ENCODE data around the gene MTX1. TPM values are rescaled to one million over a fixed set of nuclear protein-coding genes. Genes with fewer than 3 reads are reported as not detected.

MTX1 gene
- total and polyA plus RNA-seq, 2 experiments from 2014 or later, result 77.7 to 106 TPM

DNA sequence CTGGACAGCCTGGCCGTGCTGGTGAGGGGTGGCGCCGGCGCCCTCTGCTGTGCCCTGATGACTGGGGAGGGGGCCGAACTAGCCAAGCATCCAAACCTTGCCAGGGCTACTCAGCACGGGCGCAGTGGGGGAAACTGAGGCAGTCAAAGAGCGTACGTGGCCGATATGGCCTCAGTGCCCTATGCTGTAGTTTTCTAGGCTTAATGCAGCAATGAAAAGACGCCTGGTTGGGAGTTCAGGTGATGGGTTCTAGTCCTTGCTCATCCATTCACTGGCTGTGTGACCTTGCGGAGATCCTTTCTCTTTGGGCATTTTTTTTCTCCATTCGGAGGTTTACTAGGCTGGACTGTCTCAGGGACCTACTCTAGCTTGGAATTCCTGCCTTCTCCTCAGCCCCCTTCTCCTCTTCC lies 822 bp downstream of the MTX1 start:
- Mint-ChIP-seq H3K27me3 (ENCODE audit: insufficient read depth, low read depth, poor library complexity) (peaks cover 42% of the 10 kb centered on the region), H3K4me3 (peak overlapping the region; percentile 88), H3K9me3 (no peaks in the 10 kb centered on the region; the same call in 1 of the 3 replicates), H3K27ac (peak overlapping the region; percentile 95), H3K4me1 (peaks cover 30% of the 10 kb centered on the region), H3K36me3 (ENCODE audit: low read depth) (peaks cover 9% of the 10 kb centered on the region)
- Histone ChIP-seq H3K4me2 (peak overlapping the region; percentile 99), H3F3A (replicated peaks; ENCODE audit: low read depth) (peaks cover 24% of the 10 kb centered on the region), H3K27ac (ENCODE audit: low read depth) (peak overlapping the region; percentile 90), H3K9me2 (ENCODE audit: insufficient read depth) (no peaks in the 10 kb centered on the region), H3K27me3 (ENCODE audit: insufficient read depth) (peaks cover 6% of the 10 kb centered on the region; the same call in 1 of the 2 replicates), H3K4me3 (peak overlapping the region; percentile 99), H3K4me1 (ENCODE audit: insufficient read depth) (peaks cover 21% of the 10 kb centered on the region), H4K20me1 (replicated peaks; ENCODE audit: insufficient read depth) (no peaks in the 10 kb centered on the region; the same call in 1 of the 2 replicates), H3K36me3 (ENCODE audit: insufficient read depth) (no peaks in the 10 kb centered on the region), H3K79me2 (replicated peaks; ENCODE audit: insufficient read depth) (0 out of 2 replicates have a peak, but pooled peaks cover 7% of the 10 kb centered on the region), H2AFZ (peak overlapping the region; percentile 97)
- ATAC-seq, result no peak
- DNase-seq (ENCODE audit: low spot score), result no peak
- TF ChIP-seq, protein P1, sequence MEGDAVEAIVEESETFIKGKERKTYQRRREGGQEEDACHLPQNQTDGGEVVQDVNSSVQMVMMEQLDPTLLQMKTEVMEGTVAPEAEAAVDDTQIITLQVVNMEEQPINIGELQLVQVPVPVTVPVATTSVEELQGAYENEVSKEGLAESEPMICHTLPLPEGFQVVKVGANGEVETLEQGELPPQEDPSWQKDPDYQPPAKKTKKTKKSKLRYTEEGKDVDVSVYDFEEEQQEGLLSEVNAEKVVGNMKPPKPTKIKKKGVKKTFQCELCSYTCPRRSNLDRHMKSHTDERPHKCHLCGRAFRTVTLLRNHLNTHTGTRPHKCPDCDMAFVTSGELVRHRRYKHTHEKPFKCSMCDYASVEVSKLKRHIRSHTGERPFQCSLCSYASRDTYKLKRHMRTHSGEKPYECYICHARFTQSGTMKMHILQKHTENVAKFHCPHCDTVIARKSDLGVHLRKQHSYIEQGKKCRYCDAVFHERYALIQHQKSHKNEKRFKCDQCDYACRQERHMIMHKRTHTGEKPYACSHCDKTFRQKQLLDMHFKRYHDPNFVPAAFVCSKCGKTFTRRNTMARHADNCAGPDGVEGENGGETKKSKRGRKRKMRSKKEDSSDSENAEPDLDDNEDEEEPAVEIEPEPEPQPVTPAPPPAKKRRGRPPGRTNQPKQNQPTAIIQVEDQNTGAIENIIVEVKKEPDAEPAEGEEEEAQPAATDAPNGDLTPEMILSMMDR (conservative IDR thresholded peaks at IDR 0.05; ENCODE audit: low read depth in 2 of 2), result peak in 1 of 2 experiments; percentile 22; a peak in 2 of 4 replicates
- TF ChIP-seq, protein P2, sequence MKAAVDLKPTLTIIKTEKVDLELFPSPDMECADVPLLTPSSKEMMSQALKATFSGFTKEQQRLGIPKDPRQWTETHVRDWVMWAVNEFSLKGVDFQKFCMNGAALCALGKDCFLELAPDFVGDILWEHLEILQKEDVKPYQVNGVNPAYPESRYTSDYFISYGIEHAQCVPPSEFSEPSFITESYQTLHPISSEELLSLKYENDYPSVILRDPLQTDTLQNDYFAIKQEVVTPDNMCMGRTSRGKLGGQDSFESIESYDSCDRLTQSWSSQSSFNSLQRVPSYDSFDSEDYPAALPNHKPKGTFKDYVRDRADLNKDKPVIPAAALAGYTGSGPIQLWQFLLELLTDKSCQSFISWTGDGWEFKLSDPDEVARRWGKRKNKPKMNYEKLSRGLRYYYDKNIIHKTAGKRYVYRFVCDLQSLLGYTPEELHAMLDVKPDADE (IDR thresholded peaks at IDR 0.05), result no peak
- no peak; the same call in 1 of the 2 replicates for TF ChIP-seq POLR2AphosphoS5 (IDR thresholded peaks at IDR 0.05; ENCODE audit: low read depth)

DNA sequence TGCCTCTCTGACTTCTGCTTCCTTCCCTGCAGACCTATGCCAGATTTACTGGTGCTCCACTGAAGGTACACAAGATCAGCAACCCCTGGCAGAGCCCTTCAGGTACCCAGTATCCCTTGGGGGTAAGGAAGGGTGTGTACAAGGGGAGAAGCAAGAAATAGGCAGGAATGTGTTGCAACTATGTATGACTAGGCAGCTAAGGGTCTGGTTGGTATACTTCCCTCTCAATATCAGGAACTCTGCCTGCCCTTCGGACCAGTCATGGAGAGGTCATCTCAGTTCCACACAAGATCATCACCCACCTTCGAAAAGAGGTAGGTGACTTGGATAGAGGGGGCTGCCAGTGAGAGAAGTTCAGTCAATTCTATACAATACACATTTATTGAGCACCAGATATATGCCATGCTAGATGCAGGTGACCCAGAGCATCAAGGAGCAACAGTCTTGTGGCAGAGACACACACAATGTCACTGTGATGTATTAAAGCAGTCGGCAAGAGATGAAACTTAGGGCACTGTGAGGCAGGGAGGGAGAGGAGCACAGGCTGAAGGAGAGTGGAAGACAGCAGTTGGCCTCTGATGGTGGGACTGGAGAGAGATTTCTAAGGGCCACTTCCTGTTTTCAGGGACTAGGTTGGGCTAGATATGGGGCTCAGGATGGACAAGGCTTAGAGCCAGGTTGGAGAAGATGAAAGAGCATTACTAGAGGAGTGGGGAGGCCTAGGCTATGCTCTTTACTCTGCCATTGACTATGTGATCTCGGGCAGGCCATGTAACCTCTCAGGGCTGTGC lies 2.0 kb downstream of the MTX1 start:
- H3K9me3 Mint-ChIP-seq, result no peaks in the 10 kb centered on the region; the same call in none of the 3 replicates
- Histone ChIP-seq H3K4me1 (ENCODE audit: insufficient read depth) (peaks cover 21% of the 10 kb centered on the region), H3K27me3 (ENCODE audit: insufficient read depth) (peaks cover 6% of the 10 kb centered on the region; the same call in 1 of the 2 replicates), H3K4me3 (0 out of 2 replicates have a peak overlapping the region, but pooled peaks have one; percentile 99), H3K27ac (ENCODE audit: low read depth) (no peak overlapping the region), H3K4me2 (no peak overlapping the region), H3K9me2 (ENCODE audit: insufficient read depth) (no peaks in the 10 kb centered on the region), H3K79me2 (replicated peaks; ENCODE audit: insufficient read depth) (0 out of 2 replicates have a peak, but pooled peaks cover 7% of the 10 kb centered on the region), H3F3A (replicated peaks; ENCODE audit: low read depth) (peaks cover 15% of the 10 kb centered on the region), H2AFZ (no peak overlapping the region), H4K20me1 (replicated peaks; ENCODE audit: insufficient read depth) (no peaks in the 10 kb centered on the region; the same call in 1 of the 2 replicates), H3K36me3 (ENCODE audit: insufficient read depth) (no peaks in the 10 kb centered on the region)
- H3K36me3 Mint-ChIP-seq (ENCODE audit: low read depth), result peaks cover 10% of the 10 kb centered on the region; the same call in 2 of the 3 replicates
- H3K4me1 Mint-ChIP-seq, result peaks cover 29% of the 10 kb centered on the region
- peak overlapping the region; percentile 88 for H3K4me3 Mint-ChIP-seq
- no peak for DNase-seq (ENCODE audit: low spot score)
- H3K27me3 Mint-ChIP-seq (ENCODE audit: insufficient read depth, low read depth, poor library complexity), result peaks cover 36% of the 10 kb centered on the region
- ATAC-seq, result no peak
- H3K27ac Mint-ChIP-seq, result no peak overlapping the region
- TF ChIP-seq, protein P2 (IDR thresholded peaks at IDR 0.05), result no peak
- TF ChIP-seq EZH2phosphoT487 (IDR thresholded peaks at IDR 0.05; ENCODE audit: unreplicated experiment) (no peak), ZNF114 (CRISPR knock-in tag; IDR thresholded peaks at IDR 0.05) (no peak), STAT1 (IDR thresholded peaks at IDR 0.05; ENCODE audit: unreplicated experiment) (no peak), NANOG (IDR thresholded peaks at IDR 0.05; ENCODE audit: borderline replicate concordance) (no peak), JUNB (IDR thresholded peaks at IDR 0.05; ENCODE audit: unreplicated experiment) (no peak), EZH2 (IDR thresholded peaks at IDR 0.05; ENCODE audit: low read depth, unreplicated experiment) (no peak), ZNF331 (CRISPR knock-in tag; IDR thresholded peaks at IDR 0.05; ENCODE audit: low read depth) (no peak), POLR2AphosphoS5 (IDR thresholded peaks at IDR 0.05; ENCODE audit: low read depth) (no peak), CREB1 (CRISPR knock-in tag; IDR thresholded peaks at IDR 0.05; ENCODE audit: low read depth) (no peak)
- TF ChIP-seq, protein P1 (conservative IDR thresholded peaks at IDR 0.05; ENCODE audit: low read depth in 2 of 2), result no peak
- TF ChIP-seq, protein P3, sequence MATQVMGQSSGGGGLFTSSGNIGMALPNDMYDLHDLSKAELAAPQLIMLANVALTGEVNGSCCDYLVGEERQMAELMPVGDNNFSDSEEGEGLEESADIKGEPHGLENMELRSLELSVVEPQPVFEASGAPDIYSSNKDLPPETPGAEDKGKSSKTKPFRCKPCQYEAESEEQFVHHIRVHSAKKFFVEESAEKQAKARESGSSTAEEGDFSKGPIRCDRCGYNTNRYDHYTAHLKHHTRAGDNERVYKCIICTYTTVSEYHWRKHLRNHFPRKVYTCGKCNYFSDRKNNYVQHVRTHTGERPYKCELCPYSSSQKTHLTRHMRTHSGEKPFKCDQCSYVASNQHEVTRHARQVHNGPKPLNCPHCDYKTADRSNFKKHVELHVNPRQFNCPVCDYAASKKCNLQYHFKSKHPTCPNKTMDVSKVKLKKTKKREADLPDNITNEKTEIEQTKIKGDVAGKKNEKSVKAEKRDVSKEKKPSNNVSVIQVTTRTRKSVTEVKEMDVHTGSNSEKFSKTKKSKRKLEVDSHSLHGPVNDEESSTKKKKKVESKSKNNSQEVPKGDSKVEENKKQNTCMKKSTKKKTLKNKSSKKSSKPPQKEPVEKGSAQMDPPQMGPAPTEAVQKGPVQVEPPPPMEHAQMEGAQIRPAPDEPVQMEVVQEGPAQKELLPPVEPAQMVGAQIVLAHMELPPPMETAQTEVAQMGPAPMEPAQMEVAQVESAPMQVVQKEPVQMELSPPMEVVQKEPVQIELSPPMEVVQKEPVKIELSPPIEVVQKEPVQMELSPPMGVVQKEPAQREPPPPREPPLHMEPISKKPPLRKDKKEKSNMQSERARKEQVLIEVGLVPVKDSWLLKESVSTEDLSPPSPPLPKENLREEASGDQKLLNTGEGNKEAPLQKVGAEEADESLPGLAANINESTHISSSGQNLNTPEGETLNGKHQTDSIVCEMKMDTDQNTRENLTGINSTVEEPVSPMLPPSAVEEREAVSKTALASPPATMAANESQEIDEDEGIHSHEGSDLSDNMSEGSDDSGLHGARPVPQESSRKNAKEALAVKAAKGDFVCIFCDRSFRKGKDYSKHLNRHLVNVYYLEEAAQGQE (IDR thresholded peaks at IDR 0.05; ENCODE audit: unreplicated experiment), result no peak
